GM12892 (cell line): Measurements from ENCODE around the gene CFAP46.

ENCODE experiments used
- POLR2A ChIP-seq: IDR thresholded peaks from 2 replicates; pipeline ENCODE4 v1.6.1; 2011; ENCODE audit warnings: low read depth, low read length, control low read depth
- POLR2AphosphoS5 ChIP-seq: IDR thresholded peaks from 2 replicates; pipeline ENCODE4 v1.6.1; 2011; ENCODE audit warnings: low read depth, low read length, control low read depth
- TAF1 ChIP-seq: IDR thresholded peaks from 2 replicates; pipeline ENCODE4 v1.6.1; 2011; ENCODE audit warnings: low read depth, mild to moderate bottlenecking, control low read depth, low read length, borderline replicate concordance

DNA sequence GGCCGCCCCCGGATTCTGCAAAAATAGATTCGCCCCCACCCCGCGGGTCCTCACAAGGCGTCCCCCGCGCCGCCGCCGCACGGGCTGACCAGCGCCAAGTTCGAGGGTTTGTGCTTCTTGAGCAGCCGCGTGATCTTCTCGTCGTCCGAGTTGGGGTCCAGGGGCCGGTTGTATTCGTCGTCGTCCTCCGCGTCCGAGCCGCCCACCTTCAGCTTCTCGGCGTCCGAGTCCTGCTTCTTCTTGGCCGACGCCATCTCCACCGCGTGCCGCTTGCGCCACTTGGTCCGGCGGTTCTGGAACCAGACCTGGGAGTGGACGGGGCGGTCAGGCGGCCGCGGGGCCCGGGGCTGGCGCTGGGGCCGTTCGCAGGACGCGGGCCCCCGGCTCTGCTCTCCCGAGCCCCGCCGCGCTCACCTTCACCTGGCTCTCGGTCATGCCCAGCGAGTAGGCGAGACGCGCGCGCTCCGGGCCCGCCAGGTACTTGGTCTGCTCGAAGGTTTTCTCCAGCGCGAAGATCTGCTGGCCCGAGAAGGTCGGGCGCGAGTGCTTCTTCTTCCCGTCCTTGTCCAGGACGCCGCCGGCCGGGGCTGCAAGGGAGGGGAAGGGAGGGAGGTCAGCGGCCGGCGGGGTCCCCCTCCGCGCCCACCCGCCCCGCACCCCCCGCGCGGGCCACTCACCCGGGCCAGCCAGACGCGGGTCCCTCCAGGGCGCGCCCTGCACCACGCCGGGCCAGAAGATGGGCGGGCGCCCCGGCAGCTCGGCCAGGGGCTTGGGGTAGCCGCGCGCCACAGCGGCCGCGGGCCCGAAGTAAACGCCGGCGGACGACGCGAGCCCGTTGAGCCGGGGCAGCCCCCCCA, 157.3 kb downstream of the CFAP46 start:
- TF ChIP-seq POLR2A (no peak), POLR2AphosphoS5 (no peak), TAF1 (no peak)
